K562 (cell line): ENCODE data around the gene MSH3. TPM values are rescaled to one million over a fixed set of nuclear protein-coding genes. Genes with fewer than 3 reads are reported as not detected.

Experiments used
- ATAC-seq: fragments of 200-7000 bp; cut with Tn5 transposase; 3 replicates; pipeline ENCODE4 v1.9.1; 2020; ENCODE audit warnings: moderate library complexity
- BruUV-seq: library from RNA; stranded (reverse); fragments of 400-500 nt; replicated peaks from 2 replicates; lab custom pipeline; 2021; lab: Mats Ljungman, UMichigan
- CTCF ChIA-PET: fragments of 300-600 bp; formaldehyde crosslinking; extraction: SDS; loops from one replicate; lab custom pipeline; 2021; ENCODE audit warnings: low intra/inter-chr PET ratio; lab: Yijun Ruan, JAX
- POLR2A ChIA-PET: fragments of 300-600, 350-650 bp; sonication (Branson Sonifier 250); formaldehyde crosslinking; extraction: SDS; loops from one replicate; lab custom pipeline; 2021; ENCODE audit warnings: antibody characterized with exemption, inconsistent platforms; lab: Yijun Ruan, JAX
- DNase-seq, 4 experiments: peaks; one replicate each; pipeline versions ENCODE4 v3.0.0 to v3.0.0-alpha.2; 2011 to 2018; ENCODE audit warnings: low spot score in 3 of 4, mixed read lengths in 3 of 4; ENCODE audit errors: extremely low read depth in 1 of 4
- FAIRE-seq: peaks from 2 replicates; lab custom pipeline; 2011; peaks lifted over from hg19 to GRCh38; lab: Jason Lieb, UNC
- H2AFZ ChIP-seq: 2 replicates; pipeline ENCODE4 v1.6.0; 2011; ENCODE audit warnings: low read depth, low read length, control low read depth, inconsistent platforms
- H3K27ac ChIP-seq: fragments of 200-600 bp; 3 replicates; pipeline ENCODE4 v1.8.0; 2011; ENCODE audit warnings: low read depth, mild to moderate bottlenecking, control low read depth, inconsistent platforms, low read length, moderate library complexity, mixed read lengths; ENCODE audit errors: extremely low read depth
- H3K27me3 ChIP-seq, 2 experiments: fragments of 300-600 bp in 1 of 2; 2 replicates in 1 of 2; 3 replicates in 1 of 2; pipeline versions ENCODE4 v1.6.0 to v1.8.0; 2011; ENCODE audit warnings: inconsistent platforms in 2 of 2, low read length in 2 of 2, mild to moderate bottlenecking in 1 of 2, mixed read lengths in 1 of 2, moderate library complexity in 1 of 2; ENCODE audit not compliant: control insufficient read depth in 2 of 2, insufficient read depth in 2 of 2
- H3K36me3 ChIP-seq: fragments of 300-600 bp; 3 replicates; pipeline ENCODE4 v1.8.0; 2011; ENCODE audit warnings: mild to moderate bottlenecking, low read length, inconsistent platforms; ENCODE audit not compliant: control insufficient read depth, insufficient read depth
- H3K4me1 ChIP-seq, 2 experiments: fragments of 200-600 bp in 1 of 2; replicated peaks in 1 of 2; 2 replicates in 1 of 2; 3 replicates in 1 of 2; pipeline versions ENCODE4 v1.5.1 to v1.8.0; 2011; ENCODE audit warnings: inconsistent platforms in 2 of 2, low read length in 2 of 2, mild to moderate bottlenecking in 1 of 2, mixed read lengths in 1 of 2, moderate library complexity in 1 of 2; ENCODE audit not compliant: control insufficient read depth in 2 of 2, insufficient read depth in 2 of 2
- H3K4me2 ChIP-seq: 2 replicates; pipeline ENCODE4 v1.6.1; 2011; ENCODE audit warnings: low read length, control low read depth, inconsistent platforms, mixed read lengths; ENCODE audit not compliant: insufficient read depth
- H3K4me3 ChIP-seq: fragments of 200-600 bp; sonication (generic), shearing (Covaris generic); 2 replicates; pipeline ENCODE4 v1.5.1; 2016; ENCODE audit warnings: control low read depth, inconsistent platforms
- H3K79me2 ChIP-seq: fragments of 200-600 bp; 3 replicates; pipeline ENCODE4 v1.8.0; 2011; ENCODE audit warnings: low read length, inconsistent platforms; ENCODE audit not compliant: control insufficient read depth, insufficient read depth
- H3K9ac ChIP-seq, 2 experiments: 2 replicates each; pipeline versions ENCODE4 v1.6.0 to v1.6.1; 2011; ENCODE audit warnings: low read depth in 2 of 2, low read length in 2 of 2, control low read depth in 1 of 2, inconsistent platforms in 1 of 2, mild to moderate bottlenecking in 1 of 2, mixed read lengths in 1 of 2; ENCODE audit not compliant: insufficient read depth in 1 of 2
- H3K9me1 ChIP-seq: one replicate; pipeline ENCODE4 v1.6.0; 2011; ENCODE audit warnings: inconsistent platforms, mild to moderate bottlenecking, low read length, moderate library complexity; ENCODE audit not compliant: control insufficient read depth, insufficient read depth
- H3K9me3 ChIP-seq: replicated peaks from 2 replicates; pipeline ENCODE4 v1.5.1; 2011; ENCODE audit warnings: low read depth, low read length, inconsistent platforms; ENCODE audit not compliant: control insufficient read depth, insufficient read depth
- H4K20me1 ChIP-seq: replicated peaks from 2 replicates; pipeline ENCODE4 v1.6.1; 2011; ENCODE audit warnings: low read length, inconsistent platforms, mixed read lengths; ENCODE audit not compliant: control insufficient read depth, insufficient read depth
- BRCA1 ChIP-seq, 2 experiments: fragments of 450-650 bp in 1 of 2; sonication (generic) in 1 of 2; formaldehyde crosslinking in 1 of 2; IDR thresholded peaks; 2 replicates each; pipeline versions ENCODE4 v1.5.0 to v1.6.1; 2017 to 2020; ENCODE audit warnings: mild to moderate bottlenecking in 1 of 2, missing genetic modification reagents in 1 of 2
- MAFK ChIP-seq: IDR thresholded peaks from 2 replicates; pipeline ENCODE4 v1.6.1; 2011; ENCODE audit warnings: low read length, improper control_type of control experiment
- ZNF785 ChIP-seq: fragments of 250-450 bp; sonication (Bioruptor Pico); IDR thresholded peaks from 2 replicates; pipeline ENCODE4 v1.4.0; 2020; ENCODE audit warnings: mild to moderate bottlenecking
- WGBS: fragments of 100-300 bp; shearing (Covaris generic); methylation state at CpG from one replicate; pipeline ENCODE4 v1.1.6; 2016; ENCODE audit warnings: low coverage, mixed read lengths; ENCODE audit not compliant: insufficient coverage; ENCODE audit errors: missing lambda C conversion rate; 5-methylcytosine and 5-hydroxymethylcytosine counted together
- in situ Hi-C: fragments of 300-500 bp; cut with MboI; formaldehyde crosslinking; loops from 4 replicates; pipeline ENCODE4 v1.15.0; 2018; ENCODE audit warnings: inconsistent platforms, mixed read lengths
- intact Hi-C: fragments of 100-400 bp; cut with micrococcal nuclease; formaldehyde crosslinking; loops from 2 replicates; pipeline ENCODE4 v1.14.2; 2022
- polyA plus RNA-seq, 8 experiments: library from polyadenylated mRNA; depleted of rRNA in 4 of 8; stranded (reverse) in 5 of 8; unstranded in 3 of 8; fragments of >200 nt; fragmentation: Nextera tagmentation in 2 of 8; fragmentation: Illumina TruSeq in 1 of 8; extraction: Ambion mirVana in 2 of 8; extraction: Trizol in 1 of 8; gene quantifications; 2 replicates each; pipeline versions ENCODE4 v1.2.1 to v1.2.3, GENCODE V29; 2011 to 2014; ENCODE audit warnings: inconsistent platforms in 1 of 8, missing spikeins in 1 of 8
- total RNA-seq, 7 experiments: library from RNA; depleted of rRNA in 6 of 7; stranded (reverse); fragments of >200 nt in 6 of 7; fragmentation: Illumina TruSeq in 2 of 7; extraction: Trizol in 2 of 7; gene quantifications; 2 replicates each; pipeline versions ENCODE4 v1.2.1 to v1.2.3, GENCODE V29; 2011 to 2021; ENCODE audit warnings: low replicate concordance in 1 of 7
- TF ChIP-seq, protein P1 (sequence below): fragments of 450-650 bp; IDR thresholded peaks from 2 replicates; pipeline ENCODE4 v1.6.1; 2016; ENCODE audit warnings: antibody characterized with exemption
- TF ChIP-seq, protein P2 (sequence below), 2 experiments: fragments of 250-450 bp in 1 of 2; fragments of 450-650 bp in 1 of 2; sonication (Bioruptor Pico) in 1 of 2; IDR thresholded peaks; 2 replicates each; pipeline versions ENCODE4 v1.6.1 to v1.8.0; 2016 to 2021; ENCODE audit warnings: mild to moderate bottlenecking in 2 of 2, moderate library complexity in 2 of 2, missing compliant biosample characterization in 1 of 2, missing genetic modification characterization in 1 of 2

The MSH3 gene
- total and polyA plus RNA-seq, 9 of the 15 experiments (the other 6 are each of a cell fraction or from before 2014, with no cell fraction given): 3.9 to 17.2 (median 13.2) TPM

DNA sequence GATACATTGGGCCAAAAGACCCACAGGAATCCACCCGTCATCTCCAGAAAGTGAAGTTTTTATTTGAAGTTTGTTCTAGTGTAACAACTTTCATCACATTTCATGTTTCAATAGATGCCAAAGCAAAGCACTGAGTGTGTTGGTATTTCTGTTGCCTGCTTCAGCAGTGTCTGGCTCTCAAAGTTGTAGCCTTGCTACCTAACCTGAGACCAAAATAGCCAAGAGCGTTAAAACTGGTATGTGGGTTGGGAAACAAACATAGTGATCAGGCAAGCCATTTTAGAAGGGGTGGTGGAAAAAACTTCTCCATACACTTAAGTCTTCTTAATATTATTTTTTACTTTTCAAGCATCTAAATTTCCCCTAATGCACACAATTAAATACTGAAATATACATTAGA, 150.6 kb downstream of the MSH3 start:
- Histone ChIP-seq H3K9me1 (no peaks in the 10 kb centered on the region), H3K4me2 (no peak overlapping the region), H3K79me2 (no peaks in the 10 kb centered on the region), H3K9me3 (no peaks in the 10 kb centered on the region), H2AFZ (no peak overlapping the region), H3K27ac (no peak overlapping the region), H3K9ac (no peak overlapping the region), H3K36me3 (peaks cover 3% of the 10 kb centered on the region; the same call in 2 of the 3 replicates), H3K4me3 (no peak overlapping the region), H3K4me1 (no peaks in the 10 kb centered on the region), H4K20me1 (no peaks in the 10 kb centered on the region), H3K27me3 (no peaks in the 10 kb centered on the region)
- WGBS: 100% methylated on average over 2 of the region's 2 CpGs
- ATAC-seq: no peak
- intact Hi-C loops (no loop called here), in situ Hi-C loops (no loop called here)
- TF ChIP-seq MAFK (no peak), ZNF785 (no peak), BRCA1 (IDR thresholded peaks at IDR 0.05) (no peak), BRCA1 (CRISPR knock-in tag; IDR thresholded peaks at IDR 0.05) (no peak)
- TF ChIP-seq, protein P1, sequence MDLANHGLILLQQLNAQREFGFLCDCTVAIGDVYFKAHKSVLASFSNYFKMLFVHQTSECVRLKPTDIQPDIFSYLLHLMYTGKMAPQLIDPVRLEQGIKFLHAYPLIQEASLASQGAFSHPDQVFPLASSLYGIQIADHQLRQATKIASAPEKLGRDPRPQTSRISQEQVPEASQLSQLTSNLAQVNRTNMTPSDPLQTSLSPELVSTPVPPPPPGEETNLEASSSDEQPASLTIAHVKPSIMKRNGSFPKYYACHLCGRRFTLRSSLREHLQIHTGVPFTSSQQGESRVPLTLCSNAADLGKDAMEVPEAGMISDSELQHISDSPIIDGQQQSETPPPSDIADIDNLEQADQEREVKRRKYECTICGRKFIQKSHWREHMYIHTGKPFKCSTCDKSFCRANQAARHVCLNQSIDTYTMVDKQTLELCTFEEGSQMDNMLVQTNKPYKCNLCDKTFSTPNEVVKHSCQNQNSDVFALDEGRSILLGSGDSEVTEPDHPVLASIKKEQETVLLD: no peak
- TF ChIP-seq, protein P2, sequence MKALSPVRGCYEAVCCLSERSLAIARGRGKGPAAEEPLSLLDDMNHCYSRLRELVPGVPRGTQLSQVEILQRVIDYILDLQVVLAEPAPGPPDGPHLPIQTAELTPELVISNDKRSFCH (CRISPR knock-in tag; IDR thresholded peaks at IDR 0.05): no peak
- TF ChIP-seq, protein P2 (tag; IDR thresholded peaks at IDR 0.05): no peak
- DNase-seq: no peak
- BruUV-seq: no TSS peak
- POLR2A ChIA-PET: no interaction called here
- CTCF ChIA-PET: no interaction called here
- no peak for FAIRE-seq
